ENCODE measurements around the gene ZNF441.

DNA sequence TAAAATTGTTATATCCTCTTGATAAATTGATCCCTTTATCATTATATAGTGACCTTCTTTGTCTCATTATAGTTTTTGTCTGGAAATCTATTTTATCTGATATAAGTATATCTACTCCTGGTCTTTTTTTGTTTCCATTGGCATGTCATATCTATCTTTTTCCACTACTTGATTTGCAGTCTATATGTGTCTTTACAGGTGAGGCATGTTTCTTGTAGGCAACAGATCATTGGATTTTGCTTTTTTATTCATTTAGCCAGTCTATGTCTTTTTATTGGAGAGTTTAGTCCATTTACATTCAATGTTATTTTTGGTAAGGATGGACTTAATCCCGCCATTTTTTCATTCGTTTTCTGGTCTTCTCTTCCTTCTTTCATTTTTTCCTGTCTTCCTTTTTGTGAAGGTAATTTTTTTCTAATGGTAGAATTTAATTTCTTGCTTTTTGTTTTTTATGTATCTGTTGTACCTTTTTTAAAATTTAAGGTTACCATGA, 14.5 kb upstream of the ZNF441 start:
- TF ChIP-seq, protein P1, sequence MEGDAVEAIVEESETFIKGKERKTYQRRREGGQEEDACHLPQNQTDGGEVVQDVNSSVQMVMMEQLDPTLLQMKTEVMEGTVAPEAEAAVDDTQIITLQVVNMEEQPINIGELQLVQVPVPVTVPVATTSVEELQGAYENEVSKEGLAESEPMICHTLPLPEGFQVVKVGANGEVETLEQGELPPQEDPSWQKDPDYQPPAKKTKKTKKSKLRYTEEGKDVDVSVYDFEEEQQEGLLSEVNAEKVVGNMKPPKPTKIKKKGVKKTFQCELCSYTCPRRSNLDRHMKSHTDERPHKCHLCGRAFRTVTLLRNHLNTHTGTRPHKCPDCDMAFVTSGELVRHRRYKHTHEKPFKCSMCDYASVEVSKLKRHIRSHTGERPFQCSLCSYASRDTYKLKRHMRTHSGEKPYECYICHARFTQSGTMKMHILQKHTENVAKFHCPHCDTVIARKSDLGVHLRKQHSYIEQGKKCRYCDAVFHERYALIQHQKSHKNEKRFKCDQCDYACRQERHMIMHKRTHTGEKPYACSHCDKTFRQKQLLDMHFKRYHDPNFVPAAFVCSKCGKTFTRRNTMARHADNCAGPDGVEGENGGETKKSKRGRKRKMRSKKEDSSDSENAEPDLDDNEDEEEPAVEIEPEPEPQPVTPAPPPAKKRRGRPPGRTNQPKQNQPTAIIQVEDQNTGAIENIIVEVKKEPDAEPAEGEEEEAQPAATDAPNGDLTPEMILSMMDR (IDR thresholded peaks at IDR 0.05) = no peak
- TF ChIP-seq POLR2A (IDR thresholded peaks at IDR 0.05) = no peak

Measured in tibial nerve (tissue), 3 donors.